ENCODE data around the gene ENTPD7. TPM values are rescaled to one million over a fixed set of nuclear protein-coding genes. Genes with fewer than 3 reads are reported as not detected.
A peak's percentile ranks its signal among the peaks of the same experiment; 100 is the strongest.

ENTPD7 gene
- total and polyA plus RNA-seq, 2 donors (not counting 1 experiment from before 2014, with no cell fraction given): 0.75 to 6.2 TPM

GRCh38 chr10:99612167-99612831, 47.0 kb upstream of the ENTPD7 start:
- no peak overlapping the region for H2AFZ ChIP-seq (ENCODE audit: insufficient read depth, low read depth, low read length, poor library complexity, severe bottlenecking)
- peaks cover 11% of the 10 kb centered on the region for H4K20me1 ChIP-seq (ENCODE audit: control insufficient read depth, insufficient read depth, low read length, poor library complexity, severe bottlenecking)
- ChIA-PET POLR2A (interaction anchor here (0.6 kb wide), 1 partner anchor 48 kb away, joined by 4 read pairs; no protein-coding TSS in a partner anchor), CTCF (interaction anchor here (0.7 to 15.3 kb wide), 29 partner anchors 10 to 1145 kb away, joined by 3 to 353 read pairs (median 5); partner anchors contain the start of genes COX15, CUTC, ENTPD7 and GOT1)
- Mint-ChIP-seq H3K4me1 (peaks cover 55% of the 10 kb centered on the region), H3K27ac (peak overlapping the region; percentile 7), H3K9me3 (ENCODE audit: insufficient read depth) (no peaks in the 10 kb centered on the region), H3K4me3 (no peak overlapping the region), H3K27me3 (no peaks in the 10 kb centered on the region)
- H3K9ac ChIP-seq (ENCODE audit: low read length): no peak overlapping the region
- H3K4me1 ChIP-seq (ENCODE audit: control insufficient read depth in 2 of 2, insufficient read depth in 2 of 2, low read length in 2 of 2): peaks cover 15 to 30% of the 10 kb centered on the region in 2 donors
- peaks cover 59% of the 10 kb centered on the region for H3K79me2 ChIP-seq (ENCODE audit: control insufficient read depth, insufficient read depth, low read length)
- ATAC-seq (ENCODE audit: low read depth) (peak; percentile 47), DNase-seq (peak; percentile 76)
- H3K4me3 ChIP-seq (ENCODE audit: control extremely low read depth in 1 of 5, extremely low read depth in 1 of 5, insufficient read depth in 1 of 5, low read depth in 2 of 5, low read length in 4 of 5): no peak overlapping the region
- no peak overlapping the region for H3K4me2 ChIP-seq (replicated peaks; ENCODE audit: low read depth, low read length, poor library complexity, severe bottlenecking)
- peak; percentile 94 for TF ChIP-seq CTCF (IDR thresholded peaks at IDR 0.05)
- TF ChIP-seq EZH2 (IDR thresholded peaks at IDR 0.05; ENCODE audit: borderline replicate concordance, insufficient read depth, low read depth, low read length, poor library complexity, severe bottlenecking): no peak
- 22% methylated on average over 4 of the region's 7 CpGs for WGBS (ENCODE audit: insufficient coverage)
- peaks cover 0 to 36% of the 10 kb centered on the region in 2 experiments for H3K36me3 ChIP-seq (replicated peaks in 1 of 2; ENCODE audit: control extremely low read depth in 1 of 2, control insufficient read depth in 1 of 2, extremely low read depth in 1 of 2, insufficient read depth in 2 of 2, low read length in 1 of 2)
- intact Hi-C loops (cut with micrococcal nuclease): loop anchor here (1.0 to 10.0 kb wide), 5 partner anchors 8 to 573 kb away; partner anchors contain the start of genes ERLIN1 and SLC25A28
- no peak overlapping the region for H3K27ac ChIP-seq (ENCODE audit: low read length in 2 of 2)
- no peaks in the 10 kb centered on the region for H3K9me3 ChIP-seq (ENCODE audit: control extremely low read depth in 1 of 3, control insufficient read depth in 2 of 3, insufficient read depth in 1 of 3, low read length in 2 of 3)
- H3K27me3 ChIP-seq (replicated peaks in 1 of 4; ENCODE audit: control extremely low read depth in 1 of 4, control insufficient read depth in 3 of 4, insufficient read depth in 4 of 4, low read length in 3 of 4): no peaks in the 10 kb centered on the region

- Histone ChIP-seq H3K79me2 (ENCODE audit: control insufficient read depth, insufficient read depth, low read length) (peaks cover 74% of the 10 kb centered on the region), H3K9ac (ENCODE audit: low read length) (no peak overlapping the region), H3K27ac (ENCODE audit: low read length in 2 of 2) (no peak overlapping the region), H4K20me1 (ENCODE audit: control insufficient read depth, insufficient read depth, low read length, poor library complexity, severe bottlenecking) (peaks cover 21% of the 10 kb centered on the region), H3K36me3 (replicated peaks in 1 of 2; ENCODE audit: control extremely low read depth in 1 of 2, control insufficient read depth in 1 of 2, extremely low read depth in 1 of 2, insufficient read depth in 2 of 2, low read length in 1 of 2) (peaks cover 0 to 31% of the 10 kb centered on the region in 2 experiments), H3K4me1 (ENCODE audit: control insufficient read depth in 2 of 2, insufficient read depth in 2 of 2, low read length in 2 of 2) (peaks cover 25 to 38% of the 10 kb centered on the region in 2 donors), H3K9me3 (ENCODE audit: control extremely low read depth in 1 of 3, control insufficient read depth in 2 of 3, insufficient read depth in 1 of 3, low read length in 2 of 3) (no peaks in the 10 kb centered on the region), H3K4me2 (replicated peaks; ENCODE audit: low read depth, low read length, poor library complexity, severe bottlenecking) (no peak overlapping the region), H3K27me3 (replicated peaks in 1 of 4; ENCODE audit: control extremely low read depth in 1 of 4, control insufficient read depth in 3 of 4, insufficient read depth in 4 of 4, low read length in 3 of 4) (no peaks in the 10 kb centered on the region), H2AFZ (ENCODE audit: insufficient read depth, low read depth, low read length, poor library complexity, severe bottlenecking) (no peak overlapping the region), H3K4me3 (ENCODE audit: control extremely low read depth in 1 of 5, extremely low read depth in 1 of 5, insufficient read depth in 1 of 5, low read depth in 2 of 5, low read length in 4 of 5) (no peak overlapping the region)
- DNase-seq (no peak), ATAC-seq (ENCODE audit: low read depth) (no peak)
- POLR2A ChIA-PET: interaction anchor here (0.6 kb wide), 1 partner anchor 1481 kb away, joined by 5 read pairs; the partner anchor contains the start of gene R3HCC1L
- peaks cover 59% of the 10 kb centered on the region for H3K4me1 Mint-ChIP-seq
- no peak overlapping the region for H3K27ac Mint-ChIP-seq
- intact Hi-C loops (cut with micrococcal nuclease): loop anchor here (5.0 to 10.0 kb wide), 2 partner anchors 392 to 569 kb away; partner anchors contain the start of genes DNMBP and ERLIN1
- CTCF ChIA-PET: interaction anchor here (0.7 to 15.3 kb wide), 12 partner anchors 12 to 223 kb away, joined by 3 to 353 read pairs (median 4); partner anchors contain the start of gene CUTC
- H3K4me3 Mint-ChIP-seq: no peak overlapping the region
- no peaks in the 10 kb centered on the region for H3K9me3 Mint-ChIP-seq (ENCODE audit: insufficient read depth)
- TF ChIP-seq CTCF (IDR thresholded peaks at IDR 0.05) (no peak), EZH2 (IDR thresholded peaks at IDR 0.05; ENCODE audit: borderline replicate concordance, insufficient read depth, low read depth, low read length, poor library complexity, severe bottlenecking) (no peak)
- no peaks in the 10 kb centered on the region for H3K27me3 Mint-ChIP-seq
- 51% methylated on average over 3 of the region's 4 CpGs for WGBS (ENCODE audit: insufficient coverage)
These were observed 43.9 kb upstream of the ENTPD7 start for GRCh38 chr10:99615426-99615825.

Measured in B cell (primary cell).